GM12875 (cell line): ENCODE data around the gene TINAGL1.
A peak's percentile ranks its signal among the peaks of the same experiment; 100 is the strongest.

Experiments used
- H3K4me3 ChIP-seq: one replicate; pipeline ENCODE4 v1.5.1; 2011; ENCODE audit warnings: low read depth, low read length, control low read depth
- CTCF ChIP-seq: IDR thresholded peaks from 2 replicates; pipeline ENCODE4 v1.5.1; 2011; ENCODE audit warnings: low read depth, mild to moderate bottlenecking, control low read depth, inconsistent platforms, low read length, moderate library complexity, borderline replicate concordance; ENCODE audit not compliant: insufficient read depth

The TINAGL1 gene

GRCh38 chr1:31615414-31615813 lies 39.1 kb downstream of the TINAGL1 start:
- no peak for TF ChIP-seq CTCF
- H3K4me3 ChIP-seq = no peak overlapping the region

GRCh38 chr1:31615939-31616338 lies 39.6 kb downstream of the TINAGL1 start:
- TF ChIP-seq CTCF = no peak
- no peak overlapping the region for H3K4me3 ChIP-seq

GRCh38 chr1:31617218-31617915 lies 41.1 kb downstream of the TINAGL1 start, which contains the start of gene HCRTR1:
TSS of gene HCRTR1 (plus strand) at chr1:31617689. CDS start at chr1:31619193, 1,504 bp downstream.
- no peak within 1 kb of the TSS for H3K4me3 ChIP-seq
- TF ChIP-seq CTCF = no peak

- H3K4me3 ChIP-seq = no peak overlapping the region
- peak; percentile 93 for TF ChIP-seq CTCF
Observed at GRCh38 chr1:31617916-31618746, 41.8 kb downstream of the TINAGL1 start.

- no peak overlapping the region for H3K4me3 ChIP-seq
- no peak for TF ChIP-seq CTCF
Observed at GRCh38 chr1:31618916-31619846, 42.9 kb downstream of the TINAGL1 start.

GRCh38 chr1:31620631-31621497 lies 44.5 kb downstream of the TINAGL1 start:
- TF ChIP-seq CTCF = no peak
- no peak overlapping the region for H3K4me3 ChIP-seq
